ENCODE data around the gene PFDN6. TPM values are rescaled to one million over a fixed set of nuclear protein-coding genes. Genes with fewer than 3 reads are reported as not detected.
A peak's percentile ranks its signal among the peaks of the same experiment; 100 is the strongest.

The PFDN6 gene
- total RNA-seq, 2 experiments from 2014 or later, result 78.5 to 90.9 TPM

DNA sequence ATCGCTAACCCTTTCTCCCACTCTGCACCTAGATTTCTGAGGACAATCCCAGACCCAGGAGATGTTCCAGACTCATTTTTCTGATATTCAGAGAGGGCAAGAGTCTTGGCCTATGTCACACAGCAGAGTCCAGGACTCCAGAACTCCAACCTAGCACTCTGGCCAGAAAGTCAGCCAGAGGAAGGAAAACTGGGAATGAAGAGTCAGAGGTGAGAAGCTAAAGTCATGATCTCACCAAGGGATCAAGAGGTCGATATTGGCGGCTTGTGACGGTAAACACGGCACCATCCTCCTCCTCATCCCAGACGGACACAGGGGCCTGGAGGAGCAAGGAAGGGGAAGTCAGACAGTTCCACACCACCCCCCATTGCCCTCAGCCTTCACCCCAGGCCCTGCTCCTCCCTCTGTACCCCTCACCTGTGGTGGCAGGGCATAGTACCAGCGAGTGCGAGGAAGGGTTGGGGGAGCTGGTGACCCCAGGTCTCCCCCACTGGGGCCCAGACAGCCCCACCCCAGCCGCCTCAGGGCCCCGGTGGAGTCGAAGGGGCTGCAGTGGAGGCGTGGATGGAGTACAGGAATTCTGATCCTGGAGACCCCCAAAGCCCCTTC lies 7.5 kb downstream of the PFDN6 start:
- no peak for DNase-seq
- Mint-ChIP-seq H3K36me3 (peaks cover 26% of the 10 kb centered on the region), H3K9me3 (no peaks in the 10 kb centered on the region), H3K27me3 (no peaks in the 10 kb centered on the region), H3K4me3 (peak overlapping the region; percentile 13), H3K27ac (peak overlapping the region; percentile 54), H3K4me1 (ENCODE audit: low read depth) (peaks cover 25% of the 10 kb centered on the region)
- intact Hi-C loops (cut with micrococcal nuclease), result loop anchor here (5.0 kb wide), 1 partner anchor 95 kb away; the partner anchor contains the start of gene KIFC1
- ChIA-PET POLR2A (interaction anchor here (0.8 to 3.3 kb wide), 4 partner anchors 7 to 282 kb away, joined by 3 to 30 read pairs (median 4); partner anchors contain the start of genes PFDN6, RPS18, VPS52 and WDR46), CTCF (interaction anchor here (4.7 kb wide), 1 partner anchor 19 kb away, joined by 31 read pairs; the partner anchor contains the start of gene B3GALT4)

DNA sequence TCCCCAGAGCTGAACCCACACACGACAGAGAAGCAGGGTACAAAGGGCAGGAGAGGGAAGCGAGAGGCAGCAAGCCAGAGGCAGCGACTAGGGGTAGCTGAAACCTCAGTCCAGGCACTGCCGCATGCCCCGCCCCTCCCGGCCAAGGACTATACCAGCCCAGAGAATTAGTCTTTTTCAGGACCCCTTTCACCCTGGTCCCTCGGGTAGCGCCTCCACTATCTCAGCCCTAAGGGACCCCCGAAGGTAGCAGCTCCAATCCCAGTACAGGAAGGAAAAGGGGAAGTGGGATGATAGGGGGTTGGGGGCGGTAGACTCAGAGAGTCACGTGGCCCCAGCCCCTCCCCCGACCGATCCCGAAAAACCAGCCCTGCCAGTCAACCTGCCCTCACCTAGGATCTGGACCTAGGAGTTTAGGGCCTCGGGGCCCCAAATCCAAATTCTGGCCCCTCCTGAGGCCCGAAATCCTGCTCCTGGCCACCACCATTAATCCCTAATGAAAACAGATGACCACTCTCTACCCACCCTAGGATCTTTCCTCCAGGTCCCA lies 8.1 kb downstream of the PFDN6 start:
- Mint-ChIP-seq H3K4me1 (ENCODE audit: low read depth) (peaks cover 25% of the 10 kb centered on the region), H3K27ac (peak overlapping the region; percentile 54), H3K36me3 (peaks cover 20% of the 10 kb centered on the region), H3K9me3 (no peaks in the 10 kb centered on the region), H3K27me3 (no peaks in the 10 kb centered on the region), H3K4me3 (peak overlapping the region; percentile 46)
- DNase-seq, result no peak
- ChIA-PET POLR2A (interaction anchor here (0.6 to 3.3 kb wide), 8 partner anchors 8 to 444 kb away, joined by 3 to 30 read pairs (median 4); partner anchors contain the start of genes PFDN6, PSMB9, RPS18 and VPS52), CTCF (interaction anchor here (1.5 to 4.7 kb wide), 2 partner anchors 20 to 48 kb away, joined by 3 to 31 read pairs; partner anchors contain the start of gene B3GALT4)
- intact Hi-C loops (cut with micrococcal nuclease), result loop anchor here (5.0 kb wide), 1 partner anchor 95 kb away; the partner anchor contains the start of gene KIFC1

DNA sequence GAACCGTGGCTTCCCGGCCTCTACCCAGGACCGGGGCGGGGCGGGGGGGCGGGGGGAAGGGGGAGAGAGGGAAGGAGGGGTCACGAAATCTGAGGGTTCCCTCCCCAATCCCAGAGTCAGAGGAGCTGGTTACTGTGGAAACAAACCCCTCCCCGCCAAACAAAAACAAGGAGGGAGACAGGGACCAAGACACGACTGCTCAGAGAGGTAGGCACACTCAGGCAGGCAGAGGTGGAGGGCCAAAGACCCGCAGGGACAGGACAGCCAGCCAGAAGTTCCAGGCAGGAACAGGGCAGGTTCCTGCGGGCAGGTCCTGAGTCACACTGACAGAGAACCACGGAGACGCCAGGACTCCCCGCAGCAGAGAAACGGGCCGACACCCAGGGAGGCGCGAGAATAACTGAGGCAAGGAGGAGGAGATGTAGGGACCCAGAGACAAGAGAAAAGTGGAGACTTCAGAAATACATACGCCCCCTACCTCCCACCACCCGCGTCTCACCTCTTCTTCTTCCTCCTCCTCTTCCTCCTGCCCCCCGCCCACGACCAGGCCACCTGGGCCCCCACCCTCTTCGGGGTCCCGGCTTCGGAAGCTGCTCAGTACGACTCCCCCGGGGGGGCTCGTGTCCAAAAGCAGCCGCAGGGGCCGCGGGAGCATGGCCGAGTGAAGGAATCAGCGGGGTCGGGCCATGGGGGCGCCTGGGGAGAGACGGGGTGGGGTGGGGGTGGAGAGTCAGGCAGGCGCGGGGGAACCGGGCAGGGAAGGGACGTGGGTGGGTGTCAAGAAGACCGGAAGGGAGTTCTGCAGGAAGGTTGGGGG lies 8.8 kb downstream of the PFDN6 start:
- ChIA-PET CTCF (interaction anchor here (1.2 to 4.7 kb wide), 7 partner anchors 9 to 93 kb away, joined by 3 to 36 read pairs (median 5); partner anchors contain the start of genes B3GALT4, HSD17B8, PFDN6 and RING1), POLR2A (interaction anchor here (0.6 to 3.3 kb wide), 11 partner anchors 9 to 444 kb away, joined by 3 to 30 read pairs (median 6); partner anchors contain the start of genes B3GALT4, PFDN6, PSMB9 and RPS18)
- Mint-ChIP-seq H3K27ac (peak overlapping the region; percentile 96), H3K9me3 (no peaks in the 10 kb centered on the region), H3K27me3 (no peaks in the 10 kb centered on the region), H3K4me3 (peak overlapping the region; percentile 89), H3K4me1 (ENCODE audit: low read depth) (peaks cover 25% of the 10 kb centered on the region), H3K36me3 (peaks cover 18% of the 10 kb centered on the region)
- intact Hi-C loops (cut with micrococcal nuclease), result loop anchor here (2.0 to 5.0 kb wide), 2 partner anchors 94 to 121 kb away; partner anchors contain the start of genes CUTA and KIFC1
- DNase-seq, result peak; percentile 79

DNA sequence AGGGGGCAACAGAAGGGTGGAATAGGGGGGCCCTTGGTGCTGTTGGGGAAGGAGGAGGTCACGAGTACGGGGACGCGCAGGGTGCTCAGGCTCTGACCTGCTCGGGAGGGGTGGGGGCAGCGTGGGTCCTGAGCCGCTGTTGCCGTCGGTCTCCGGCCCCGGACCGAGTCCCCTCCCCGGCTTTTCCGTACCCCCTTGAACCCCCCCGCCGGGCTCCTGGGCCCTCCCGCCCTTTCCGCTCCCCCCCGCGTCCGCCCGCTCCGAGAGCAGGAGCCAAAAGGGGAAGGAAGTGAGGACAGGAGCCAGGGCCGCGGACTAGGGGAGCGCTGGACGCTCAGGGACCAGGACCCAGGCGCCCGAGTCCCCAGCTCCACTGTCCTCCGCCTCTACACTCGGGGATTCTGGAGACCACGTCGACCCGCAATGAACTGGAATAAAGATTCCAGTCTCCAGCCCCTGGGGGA lies 9.4 kb downstream of the PFDN6 start, which contains the start of gene RGL2:
Gene RGL2 (minus strand): TSS at position 170 of the 464 bp plus-strand sequence. CDS start 332 bp downstream, outside the sequence.
- Mint-ChIP-seq H3K36me3 (peaks cover 23% of the 10 kb centered on the region), H3K27me3 (no peaks in the 10 kb centered on the region), H3K27ac (peak within 1 kb of the TSS; percentile 96), H3K4me1 (ENCODE audit: low read depth) (peaks cover 28% of the 10 kb centered on the region), H3K4me3 (peak within 1 kb of the TSS; percentile 89), H3K9me3 (no peaks in the 10 kb centered on the region)
- ChIA-PET CTCF (interaction anchor here (0.8 to 4.7 kb wide), 16 partner anchors 10 to 156 kb away, joined by 3 to 36 read pairs (median 4); partner anchors contain the start of genes B3GALT4, HSD17B8, PFDN6 and RING1), POLR2A (interaction anchor here (0.9 to 3.3 kb wide), 9 partner anchors 9 to 98 kb away, joined by 3 to 30 read pairs (median 8); partner anchors contain the start of genes B3GALT4, PFDN6, RPS18 and RXRB)
- peak; percentile 76 for DNase-seq
- intact Hi-C loops (cut with micrococcal nuclease), result loop anchor here (1.0 to 5.0 kb wide), 6 partner anchors 10 to 120 kb away; partner anchors contain the start of genes CUTA, KIFC1, PFDN6 and RXRB

DNA sequence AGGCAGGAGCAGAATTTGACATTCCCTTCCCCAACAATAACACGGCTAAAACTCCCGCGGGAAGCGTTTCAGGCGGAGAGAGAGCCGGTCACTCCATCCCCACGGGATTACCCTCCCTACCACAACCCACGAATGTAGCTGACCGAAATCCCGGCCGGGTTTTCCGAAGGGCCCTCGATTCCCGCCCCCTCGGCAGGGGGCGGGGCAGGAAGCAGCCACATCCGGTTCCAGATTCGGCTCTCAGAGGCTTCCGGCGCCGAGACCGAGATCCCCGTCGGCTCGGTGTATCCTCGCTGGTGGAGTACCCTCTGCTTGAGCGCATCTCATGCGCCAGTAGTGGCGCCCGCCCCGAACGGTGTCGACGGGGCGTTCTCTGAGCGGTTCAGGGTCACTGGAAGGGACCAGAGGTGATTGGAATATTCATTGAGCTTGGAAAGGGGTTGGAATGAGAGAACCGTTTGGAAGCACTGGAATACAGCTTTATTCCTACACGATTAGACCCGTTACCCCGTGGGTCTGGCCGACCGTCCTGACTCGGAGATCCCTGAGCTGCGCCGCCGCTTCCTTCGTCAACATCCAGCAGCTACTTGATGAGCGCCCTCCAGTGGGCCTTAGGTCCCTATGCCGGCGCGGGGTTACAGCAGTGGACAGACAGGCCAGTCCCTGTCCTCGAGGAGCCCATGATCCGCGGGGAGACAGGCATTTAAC lies 10.0 kb downstream of the PFDN6 start:
- intact Hi-C loops (cut with micrococcal nuclease), result loop anchor here (1.0 to 5.0 kb wide), 6 partner anchors 10 to 119 kb away; partner anchors contain the start of genes CUTA, KIFC1, PFDN6 and RXRB
- Mint-ChIP-seq H3K4me1 (ENCODE audit: low read depth) (peaks cover 30% of the 10 kb centered on the region), H3K27ac (peak overlapping the region; percentile 96), H3K4me3 (peak overlapping the region; percentile 89), H3K36me3 (peaks cover 27% of the 10 kb centered on the region), H3K27me3 (no peaks in the 10 kb centered on the region), H3K9me3 (no peaks in the 10 kb centered on the region)
- CTCF ChIA-PET, result interaction anchor here (0.5 to 4.7 kb wide), 19 partner anchors 9 to 271 kb away, joined by 3 to 36 read pairs (median 4); partner anchors contain the start of genes B3GALT4, HSD17B8, PFDN6 and RING1
- POLR2A ChIA-PET, result interaction anchor here (0.9 to 3.3 kb wide), 13 partner anchors 10 to 1328 kb away, joined by 3 to 30 read pairs (median 5); partner anchors contain the start of genes B3GALT4, DXO, PFDN6 and PHF1
- peak; percentile 96 for DNase-seq

DNA sequence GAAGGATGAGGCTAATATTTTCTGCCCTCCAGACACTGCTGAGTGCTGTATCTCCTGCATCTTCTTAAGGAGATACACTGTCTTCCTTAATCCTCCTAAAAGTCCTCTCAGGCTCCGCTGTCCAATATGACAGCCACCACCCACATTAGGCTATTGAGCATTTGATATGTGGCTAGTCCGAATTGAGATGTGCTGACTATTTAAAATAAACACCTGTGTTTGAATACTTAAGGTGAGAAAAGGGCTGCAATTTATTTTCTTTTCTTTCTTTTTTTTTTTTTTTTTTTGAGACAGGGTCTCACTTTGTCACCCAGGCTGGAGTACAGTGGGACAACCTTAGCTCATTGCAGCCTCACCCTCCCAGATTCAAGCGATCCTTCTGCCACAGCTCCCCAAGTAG lies 12.5 kb downstream of the PFDN6 start:
- H3K4me3 Mint-ChIP-seq, result no peak overlapping the region

DNA sequence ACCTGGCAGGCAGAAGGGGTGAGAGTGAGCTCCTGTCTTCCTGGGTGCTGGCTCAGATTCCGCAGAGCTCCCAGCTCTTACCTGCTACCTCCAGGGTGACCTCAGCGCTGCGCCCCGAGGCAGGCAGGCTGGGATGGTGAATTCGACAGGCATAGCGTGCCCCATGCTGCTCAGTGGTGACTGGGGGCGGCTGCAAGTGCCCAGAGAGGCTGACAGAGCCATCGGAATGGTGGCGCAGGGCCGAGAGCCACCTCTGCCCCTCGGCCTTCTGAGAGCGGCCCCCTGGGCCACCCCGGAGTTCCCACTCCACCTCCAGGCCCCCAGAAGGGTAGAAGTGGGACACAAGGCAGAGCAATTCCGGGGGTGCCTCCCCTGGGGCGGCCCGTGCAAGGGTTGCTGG lies 14.8 kb downstream of the PFDN6 start:
- ChIA-PET POLR2A (no interaction called here), CTCF (no interaction called here)
- Mint-ChIP-seq H3K4me3 (no peak overlapping the region), H3K4me1 (ENCODE audit: low read depth) (peaks cover 47% of the 10 kb centered on the region), H3K36me3 (peaks cover 55% of the 10 kb centered on the region), H3K27me3 (no peaks in the 10 kb centered on the region), H3K27ac (no peak overlapping the region), H3K9me3 (no peaks in the 10 kb centered on the region)
- no peak for DNase-seq
- intact Hi-C loops (cut with micrococcal nuclease), result no loop called here

More for the DNA sequence above, 12.5 kb downstream of the PFDN6 start:
- peaks cover 44% of the 10 kb centered on the region for H3K36me3 Mint-ChIP-seq
- intact Hi-C loops (cut with micrococcal nuclease), result no loop called here
- ChIA-PET POLR2A (interaction anchor here (1.5 to 1.7 kb wide), 2 partner anchors 11 to 25 kb away, joined by 4 to 5 read pairs; partner anchors contain the start of gene B3GALT4), CTCF (interaction anchor here (1.2 to 3.8 kb wide), 4 partner anchors 10 to 25 kb away, joined by 3 to 36 read pairs (median 4); partner anchors contain the start of genes B3GALT4, PFDN6, TAPBP and WDR46)
- no peaks in the 10 kb centered on the region for H3K27me3 Mint-ChIP-seq
- no peak overlapping the region for H3K27ac Mint-ChIP-seq
- H3K4me1 Mint-ChIP-seq (ENCODE audit: low read depth), result peaks cover 46% of the 10 kb centered on the region
- H3K9me3 Mint-ChIP-seq, result no peaks in the 10 kb centered on the region
- no peak for DNase-seq

DNA sequence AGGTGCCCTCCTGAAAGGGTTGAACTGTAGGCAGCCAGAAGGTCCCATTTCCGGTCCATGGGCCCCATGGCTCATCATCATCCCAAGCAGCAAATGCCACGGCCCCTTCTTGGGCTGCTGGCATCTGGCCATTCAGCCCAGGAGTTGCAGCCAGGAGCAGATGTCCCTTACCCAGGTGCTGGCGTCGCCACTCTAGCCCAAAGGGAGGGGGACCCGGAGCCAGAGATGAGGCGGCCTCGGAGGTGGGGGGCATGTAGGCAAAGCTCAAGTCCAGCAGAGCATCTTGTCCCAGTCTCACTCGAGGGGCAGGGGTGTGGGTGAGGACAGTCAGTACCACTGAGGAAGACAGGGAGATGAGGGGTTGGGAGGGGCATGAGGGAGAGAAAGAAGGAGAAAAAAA lies 15.7 kb downstream of the PFDN6 start:
- Mint-ChIP-seq H3K27ac (peak overlapping the region; percentile 33), H3K36me3 (peaks cover 51% of the 10 kb centered on the region), H3K4me1 (ENCODE audit: low read depth) (peaks cover 40% of the 10 kb centered on the region), H3K9me3 (no peaks in the 10 kb centered on the region), H3K27me3 (no peaks in the 10 kb centered on the region), H3K4me3 (no peak overlapping the region)
- DNase-seq, result no peak
- CTCF ChIA-PET, result no interaction called here
- intact Hi-C loops (cut with micrococcal nuclease), result no loop called here
- POLR2A ChIA-PET, result no interaction called here

DNA sequence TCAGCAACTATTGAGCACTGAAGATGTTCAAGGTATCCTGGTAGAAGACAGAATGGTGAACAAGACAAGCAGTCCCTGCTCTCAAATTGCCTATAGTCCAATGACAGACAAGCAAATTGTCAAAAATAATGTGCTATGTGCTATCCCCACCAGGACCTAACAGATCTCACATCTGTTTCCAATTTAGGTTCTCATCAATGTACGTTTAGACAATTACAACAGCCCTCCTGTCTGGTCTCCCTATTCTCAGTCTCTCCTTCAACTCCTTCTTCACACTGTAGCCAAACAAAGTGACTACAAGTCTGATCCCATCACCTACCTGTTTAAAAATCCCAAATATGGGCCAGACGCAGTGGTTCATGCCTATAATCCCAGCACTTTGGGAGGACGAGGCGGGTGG lies 17.0 kb downstream of the PFDN6 start:
- H3K27ac Mint-ChIP-seq, result peak overlapping the region; percentile 35
- ChIA-PET POLR2A (no interaction called here), CTCF (no interaction called here)
- no peak for DNase-seq
- H3K27me3 Mint-ChIP-seq, result no peaks in the 10 kb centered on the region
- intact Hi-C loops (cut with micrococcal nuclease), result no loop called here
- H3K36me3 Mint-ChIP-seq, result peaks cover 45% of the 10 kb centered on the region
- H3K4me1 Mint-ChIP-seq (ENCODE audit: low read depth), result peaks cover 40% of the 10 kb centered on the region
- no peaks in the 10 kb centered on the region for H3K9me3 Mint-ChIP-seq
- H3K4me3 Mint-ChIP-seq, result no peak overlapping the region

DNA sequence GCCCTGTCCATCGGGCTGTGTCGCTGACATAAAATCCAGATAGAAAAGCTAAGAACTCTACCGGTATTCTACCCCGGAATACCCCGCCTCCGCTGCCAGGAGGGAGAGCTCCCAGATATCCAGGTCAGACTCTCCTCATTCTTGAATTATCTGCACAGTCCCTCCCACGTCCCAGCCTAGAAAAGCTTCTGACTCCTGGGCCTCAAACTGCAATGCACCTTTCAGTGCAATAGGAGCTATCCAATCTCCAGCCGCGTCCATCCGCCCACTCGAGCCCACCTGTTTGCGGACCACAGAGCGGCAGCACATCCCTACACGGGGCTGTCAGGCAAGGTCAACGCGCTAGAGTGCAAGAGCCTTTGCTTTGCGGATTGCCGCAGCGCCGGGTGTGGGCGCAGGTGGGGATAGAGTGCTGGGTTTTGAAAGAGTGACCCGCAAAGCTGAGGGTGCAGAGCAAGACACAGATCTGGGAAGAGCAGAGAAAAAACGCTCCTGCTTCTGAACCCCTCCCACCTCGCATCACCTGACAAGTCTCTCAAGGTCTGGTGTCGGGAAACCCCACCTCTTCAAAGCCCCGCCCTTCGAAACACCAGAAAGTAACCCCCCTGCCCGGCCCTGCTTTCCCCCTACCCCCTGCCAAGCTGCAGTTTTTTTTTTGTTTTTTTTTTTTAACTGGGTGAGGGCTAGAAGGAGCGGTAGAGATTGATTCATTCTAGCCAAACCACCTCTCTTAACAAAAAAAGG lies 23.1 kb downstream of the PFDN6 start:
- Mint-ChIP-seq H3K9me3 (no peaks in the 10 kb centered on the region), H3K36me3 (peaks cover 42% of the 10 kb centered on the region), H3K27me3 (no peaks in the 10 kb centered on the region), H3K4me3 (peak overlapping the region; percentile 96), H3K27ac (peak overlapping the region; percentile 98), H3K4me1 (ENCODE audit: low read depth) (peaks cover 54% of the 10 kb centered on the region)
- intact Hi-C loops (cut with micrococcal nuclease), result loop anchor here (1.0 to 10.0 kb wide), 4 partner anchors 23 to 262 kb away; partner anchors contain the start of genes B3GALT4, PFDN6 and WDR46
- ChIA-PET CTCF (interaction anchor here (0.6 to 4.2 kb wide), 8 partner anchors 12 to 474 kb away, joined by 3 to 36 read pairs (median 3); partner anchors contain the start of genes B3GALT4, RGL2 and TAP2), POLR2A (interaction anchor here (0.7 to 2.7 kb wide), 9 partner anchors 12 to 468 kb away, joined by 3 to 12 read pairs (median 6); partner anchors contain the start of genes B3GALT4, PFDN6, RGL2 and RPS18)
- peak; percentile 90 for DNase-seq

Measured in activated CD4-positive, alpha-beta memory T cell treated with anti-CD3 and anti-CD28 coated beads for 36 hours (primary cell).